ENCODE results near the gene ACAD10.
"Not testable (repeated sequence)": the region's sequence is repeated elsewhere in the genome, so short reads cannot be mapped to it uniquely, and the experiment has no call there.

Gene ACAD10

DNA sequence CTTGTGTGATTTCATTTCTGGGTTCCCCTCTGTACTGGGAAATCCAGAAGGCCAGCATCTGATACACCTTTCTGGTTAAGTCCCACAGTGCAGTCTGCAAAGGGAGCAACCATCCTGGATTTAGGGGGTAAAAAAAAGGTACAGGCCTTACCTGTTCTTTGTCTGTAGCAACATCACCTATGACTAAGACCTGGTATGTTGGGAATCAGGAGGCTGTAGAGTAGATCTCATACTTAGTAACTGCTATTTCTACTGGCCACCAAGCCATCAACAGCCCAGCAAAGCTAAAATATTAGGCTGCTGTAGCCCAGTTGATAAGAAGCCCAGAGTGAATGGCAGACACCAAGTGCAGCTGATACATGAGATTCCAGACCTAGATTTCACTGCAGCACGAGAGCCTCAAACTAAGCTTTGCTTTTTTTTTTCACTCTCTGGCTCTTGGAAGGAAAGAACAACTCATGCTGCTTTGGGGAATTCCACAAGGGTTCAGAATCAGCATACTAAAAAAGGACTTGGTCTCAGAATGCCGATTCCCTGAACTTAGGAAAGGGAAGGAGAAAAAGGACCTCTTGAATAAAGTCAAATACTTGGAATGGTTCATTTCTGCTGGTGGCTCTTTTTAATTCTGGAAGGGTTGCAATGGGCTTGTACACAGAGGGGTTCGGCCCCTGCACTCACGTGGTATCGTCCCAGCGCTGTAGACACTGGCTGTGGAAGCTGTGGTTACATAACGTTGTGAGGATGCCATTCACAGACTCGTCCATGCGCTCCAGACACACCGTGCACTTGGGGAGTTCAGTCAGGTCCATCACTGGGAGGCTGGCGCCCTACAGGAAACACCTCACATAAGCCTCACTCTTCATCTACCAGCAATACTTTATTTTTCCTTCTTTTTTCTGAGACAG lies 20.6 kb upstream of the ACAD10 start:
- DNase-seq (ENCODE audit: low read depth), result peak; percentile 56
- no peak overlapping the region for H3K4me3 ChIP-seq (ENCODE audit: low read depth, low read length)
- TF ChIP-seq, protein P1, sequence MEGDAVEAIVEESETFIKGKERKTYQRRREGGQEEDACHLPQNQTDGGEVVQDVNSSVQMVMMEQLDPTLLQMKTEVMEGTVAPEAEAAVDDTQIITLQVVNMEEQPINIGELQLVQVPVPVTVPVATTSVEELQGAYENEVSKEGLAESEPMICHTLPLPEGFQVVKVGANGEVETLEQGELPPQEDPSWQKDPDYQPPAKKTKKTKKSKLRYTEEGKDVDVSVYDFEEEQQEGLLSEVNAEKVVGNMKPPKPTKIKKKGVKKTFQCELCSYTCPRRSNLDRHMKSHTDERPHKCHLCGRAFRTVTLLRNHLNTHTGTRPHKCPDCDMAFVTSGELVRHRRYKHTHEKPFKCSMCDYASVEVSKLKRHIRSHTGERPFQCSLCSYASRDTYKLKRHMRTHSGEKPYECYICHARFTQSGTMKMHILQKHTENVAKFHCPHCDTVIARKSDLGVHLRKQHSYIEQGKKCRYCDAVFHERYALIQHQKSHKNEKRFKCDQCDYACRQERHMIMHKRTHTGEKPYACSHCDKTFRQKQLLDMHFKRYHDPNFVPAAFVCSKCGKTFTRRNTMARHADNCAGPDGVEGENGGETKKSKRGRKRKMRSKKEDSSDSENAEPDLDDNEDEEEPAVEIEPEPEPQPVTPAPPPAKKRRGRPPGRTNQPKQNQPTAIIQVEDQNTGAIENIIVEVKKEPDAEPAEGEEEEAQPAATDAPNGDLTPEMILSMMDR (conservative IDR thresholded peaks at IDR 0.05; ENCODE audit: low read depth, low read length), result no peak

DNA sequence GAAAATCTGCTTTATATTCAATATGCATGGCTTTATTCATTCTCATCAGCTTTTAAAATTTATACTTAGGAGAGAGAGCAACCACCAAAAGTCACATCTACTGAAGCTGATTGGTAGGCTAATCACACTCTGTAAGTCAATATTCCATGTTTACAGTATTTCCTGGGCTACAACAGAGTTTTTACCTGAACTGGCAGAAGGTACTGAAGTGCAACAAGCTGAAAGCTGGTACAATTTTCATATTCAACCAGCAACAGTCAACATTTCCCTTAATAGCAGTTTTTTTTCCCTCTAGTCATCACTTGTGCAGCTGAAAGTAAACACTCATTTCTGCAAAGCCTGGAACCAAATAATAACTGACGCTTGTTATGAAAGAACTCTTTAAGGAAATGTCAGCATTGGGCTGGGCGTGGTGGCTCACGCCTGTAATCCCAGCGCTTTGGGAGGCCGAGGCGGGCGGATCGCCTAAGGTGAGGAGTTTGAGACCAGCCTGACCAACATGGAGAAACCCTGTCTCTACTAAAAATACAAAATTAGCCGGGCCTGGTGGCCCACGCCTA lies 13.0 kb upstream of the ACAD10 start:
- no peak overlapping the region for H3K4me3 ChIP-seq (ENCODE audit: low read depth, low read length)
- DNase-seq (ENCODE audit: low read depth), result no peak
- TF ChIP-seq, protein P1 (conservative IDR thresholded peaks at IDR 0.05; ENCODE audit: low read depth, low read length), result no peak

DNA sequence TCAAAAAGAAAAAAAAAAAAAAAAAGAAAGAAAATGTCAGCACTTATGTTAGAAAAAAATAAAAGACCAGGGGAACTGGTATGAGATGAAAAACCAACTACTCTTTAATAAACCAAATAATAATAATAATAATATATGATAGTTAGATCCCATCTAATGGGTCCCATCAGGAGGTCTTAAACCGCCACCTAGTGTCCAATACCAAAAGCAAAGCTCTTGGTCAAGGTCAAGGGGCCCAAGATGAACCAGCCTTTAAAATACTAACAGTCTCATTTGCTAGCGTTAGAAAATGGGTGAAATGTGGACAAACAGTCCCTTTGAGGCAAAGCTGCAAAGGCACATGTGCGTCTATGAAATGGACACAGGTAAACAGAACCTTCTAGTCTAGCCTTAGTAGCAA lies 12.3 kb upstream of the ACAD10 start:
- TF ChIP-seq, protein P1 (conservative IDR thresholded peaks at IDR 0.05; ENCODE audit: low read depth, low read length), result peak; percentile 77
- no peak overlapping the region for H3K4me3 ChIP-seq (ENCODE audit: low read depth, low read length)
- DNase-seq (ENCODE audit: low read depth), result peak; percentile 71

DNA sequence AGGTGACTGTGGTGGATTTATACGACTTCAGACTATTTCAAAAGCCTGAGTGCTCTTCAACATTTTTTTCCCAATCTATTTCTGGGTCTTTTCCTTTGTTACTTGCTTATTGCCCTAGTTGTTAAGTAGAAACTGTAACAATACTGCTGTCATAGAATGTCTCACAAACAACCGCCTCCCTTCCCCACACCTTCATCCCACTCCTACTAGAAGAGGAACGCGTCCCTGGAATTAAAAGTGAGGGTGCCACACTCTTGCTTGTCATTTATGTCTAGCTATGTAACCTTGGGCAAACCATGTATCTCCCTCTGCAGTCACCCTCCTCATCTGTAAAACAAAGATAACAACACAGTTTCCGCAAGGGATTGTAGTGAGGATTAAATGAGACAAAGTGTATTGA lies 8.7 kb upstream of the ACAD10 start:
- TF ChIP-seq, protein P1 (conservative IDR thresholded peaks at IDR 0.05; ENCODE audit: low read depth, low read length), result no peak
- no peak overlapping the region for H3K4me3 ChIP-seq (ENCODE audit: low read depth, low read length)
- DNase-seq (ENCODE audit: low read depth), result no peak

DNA sequence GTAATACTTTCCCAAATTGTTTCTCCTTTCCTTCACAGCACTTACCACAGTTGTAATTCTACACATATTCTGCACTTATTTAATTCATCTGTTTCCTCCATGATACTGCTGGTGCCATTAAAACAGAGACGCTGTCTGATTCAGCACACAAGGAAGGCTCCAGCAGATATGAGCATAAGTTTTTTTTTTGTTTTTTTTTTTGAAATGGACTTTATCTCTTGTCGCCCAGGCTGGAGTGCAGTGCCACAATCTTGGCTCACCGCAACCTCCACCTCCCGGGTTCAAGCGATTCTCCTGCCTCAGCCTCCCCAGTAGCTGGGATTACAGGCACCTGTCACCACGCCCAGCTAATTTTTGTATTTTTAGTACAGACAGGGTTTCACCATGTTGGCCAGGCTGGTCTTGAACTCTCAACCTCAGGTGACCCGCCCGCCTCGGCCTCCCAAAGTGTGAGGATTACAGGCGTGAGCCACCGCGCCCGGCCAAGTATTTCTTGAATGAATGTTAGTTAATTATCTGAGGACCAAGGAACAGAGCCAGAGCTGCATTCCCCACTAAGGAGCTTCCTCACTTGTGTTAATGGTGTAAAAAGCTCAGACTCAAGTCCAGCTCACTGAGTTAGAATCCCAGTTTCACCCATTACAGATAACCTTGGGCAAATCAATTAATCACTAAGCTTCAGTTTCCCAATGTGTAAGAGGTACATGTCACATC lies 1.2 kb upstream of the ACAD10 start:
- H3K4me3 ChIP-seq (ENCODE audit: low read depth, low read length), result peak overlapping the region; percentile 64
- DNase-seq (ENCODE audit: low read depth), result not testable (repeated sequence)

DNA sequence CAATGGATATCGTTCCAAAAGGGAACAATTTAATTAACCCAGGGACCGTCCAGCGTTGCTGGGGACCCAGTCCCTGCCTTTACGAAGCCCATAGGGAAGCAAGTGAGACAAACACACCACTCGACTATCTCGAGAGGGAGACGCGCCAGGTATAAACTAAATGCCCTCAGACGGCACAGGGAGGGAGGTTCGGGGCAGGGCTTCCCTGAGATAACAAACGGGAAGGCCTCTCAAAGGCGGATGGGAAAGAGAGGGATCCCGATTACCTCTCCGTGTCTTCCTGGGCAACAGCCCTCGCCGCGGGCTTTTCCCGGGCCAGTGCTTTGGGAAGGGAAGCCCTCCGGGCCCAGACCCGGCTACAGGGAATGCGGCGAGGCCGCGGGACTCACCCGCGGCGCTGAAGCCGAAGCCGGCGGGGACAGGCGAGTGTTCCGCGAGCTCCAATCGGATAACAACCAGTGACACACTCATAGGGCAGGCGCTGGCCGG lies 487 bp upstream of the ACAD10 start:
- DNase-seq (ENCODE audit: low read depth), result no peak
- TF ChIP-seq, protein P1 (conservative IDR thresholded peaks at IDR 0.05; ENCODE audit: low read depth, low read length), result no peak
- peak overlapping the region; percentile 64 for H3K4me3 ChIP-seq (ENCODE audit: low read depth, low read length)

DNA sequence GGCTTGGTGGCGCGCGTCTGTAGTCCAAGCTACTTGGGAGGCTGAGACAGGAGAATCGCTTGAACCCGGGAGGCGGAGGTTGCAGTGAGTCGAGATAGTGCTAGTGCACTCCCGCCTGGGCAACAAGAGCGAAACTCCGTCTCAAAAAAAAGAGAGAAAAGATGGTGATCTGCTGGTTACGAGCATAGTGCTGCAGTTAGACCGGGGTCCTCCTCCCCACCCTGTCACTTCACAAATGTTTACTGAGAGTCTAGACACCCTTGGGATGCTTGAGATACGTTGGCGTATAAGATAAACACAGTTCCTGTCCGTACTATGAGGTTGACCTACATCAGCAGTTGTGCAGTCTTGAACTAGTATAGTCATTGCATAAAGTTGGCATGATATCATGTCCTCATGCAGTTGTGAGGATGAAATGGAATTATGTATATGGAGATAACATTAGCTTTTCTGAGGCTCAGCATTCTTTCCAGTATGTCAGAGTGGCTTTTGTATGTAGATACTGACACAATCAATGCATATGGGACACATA lies 787 bp downstream of the ACAD10 start:
- TF ChIP-seq, protein P1 (conservative IDR thresholded peaks at IDR 0.05; ENCODE audit: low read depth, low read length), result no peak
- DNase-seq (ENCODE audit: low read depth), result peak; percentile 48
- H3K4me3 ChIP-seq (ENCODE audit: low read depth, low read length), result peak overlapping the region; percentile 64

Data from choroid plexus epithelial cell (primary cell).